Right atrium auricular region (tissue), 2 donors: ENCODE results near the gene PIP4K2C. TPM values are rescaled to one million over a fixed set of nuclear protein-coding genes. Genes with fewer than 3 reads are reported as not detected.

Source experiments
- DNase-seq: peaks from one replicate; pipeline ENCODE4 v3.0.0-alpha.2; 2019; ENCODE audit warnings: low spot score
- H3K27ac ChIP-seq, 2 donors: fragments of 200-600 bp; sonication (generic); 1 replicate in 1 of 2; 2 replicates in 1 of 2; pipeline ENCODE4 v1.5.1; 2016 to 2019
- H3K27me3 ChIP-seq, 2 donors: fragments of 200-600 bp; sonication (generic); one replicate each; pipeline versions ENCODE4 v1.5.1 to v1.6.0; 2017 to 2019
- H3K36me3 ChIP-seq: fragments of 200-600 bp; sonication (generic); one replicate; pipeline ENCODE4 v1.5.1; 2016
- H3K4me1 ChIP-seq, 2 donors: fragments of 200-600 bp; sonication (generic); one replicate each; pipeline versions ENCODE4 v1.5.1 to v1.6.0; 2017 to 2019
- H3K4me3 ChIP-seq, 2 donors: fragments of 200-600 bp; sonication (generic); 1 replicate in 1 of 2; 2 replicates in 1 of 2; pipeline ENCODE4 v1.5.1; 2017 to 2019; ENCODE audit warnings: mild to moderate bottlenecking in 1 of 2, moderate library complexity in 1 of 2
- H3K9me3 ChIP-seq, 2 donors: fragments of 200-600 bp; sonication (generic); one replicate each; pipeline ENCODE4 v1.5.1; 2019
- total RNA-seq, 2 donors: library from RNA; depleted of rRNA; stranded (reverse); fragments of >200 nt; gene quantifications; one replicate each; pipeline ENCODE4 v1.1.0, GENCODE V29; 2016
- TF ChIP-seq, protein P1 (sequence below), 2 donors: fragments of 200-600 bp; sonication (generic); IDR thresholded peaks; one replicate each; pipeline ENCODE4 v1.5.1; 2019; ENCODE audit warnings: antibody characterized with exemption in 2 of 2

Gene PIP4K2C
- total RNA-seq, 2 donors from 2014 or later = 22.1 to 25.2 TPM

DNA sequence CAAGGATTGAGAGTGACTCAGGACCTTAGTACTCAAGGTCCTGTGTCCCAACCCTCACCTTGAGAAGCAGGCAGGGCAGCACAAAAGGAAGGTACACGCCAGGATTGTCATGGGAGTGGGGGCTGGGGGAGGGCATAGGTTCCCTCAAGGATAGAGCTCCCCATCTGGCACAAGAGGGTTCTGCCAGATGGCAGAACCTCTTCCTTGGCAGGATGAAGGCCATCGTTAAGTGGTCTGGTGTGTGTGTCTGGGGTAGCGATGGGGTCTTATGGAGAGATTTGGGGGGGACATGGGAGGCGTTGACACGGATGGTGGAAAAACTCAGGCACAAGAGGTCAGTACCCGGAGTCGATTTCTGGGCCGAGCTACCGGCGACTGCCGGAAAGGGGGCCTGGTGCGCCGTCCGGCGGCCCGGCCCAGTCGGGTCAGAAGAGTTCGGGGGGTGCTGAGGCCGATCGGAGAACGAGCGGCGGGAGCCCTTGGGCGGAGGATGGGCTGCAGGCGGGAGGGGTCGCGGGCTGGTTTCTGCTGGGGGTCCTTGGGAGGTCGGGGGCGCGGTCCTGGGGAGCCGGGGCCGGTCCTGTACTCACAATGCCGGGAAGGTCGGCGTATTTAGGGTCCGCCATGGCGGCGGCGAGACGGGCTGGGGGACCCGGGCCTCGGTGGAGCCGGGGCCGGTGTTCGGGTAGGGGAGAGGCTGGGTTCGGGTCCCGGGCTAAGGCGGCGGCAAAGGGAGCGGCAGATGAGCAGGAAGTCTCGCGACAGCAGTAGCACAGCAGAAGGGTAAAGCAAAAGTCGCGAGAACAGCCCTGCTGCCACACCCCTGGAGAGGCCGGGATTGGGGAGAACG lies 44.3 kb upstream of the PIP4K2C start, which contains the start of gene DCTN2:
Gene DCTN2 (minus strand): TSS at position 755 of the 850 bp plus-strand sequence. CDS start 129 bp downstream, at position 626.
- peak; percentile 98 for DNase-seq
- Histone ChIP-seq H3K27ac (peak within 1 kb of the TSS; percentile 89 to 97), H3K9me3 (no peaks in the 10 kb centered on the region), H3K4me1 (peaks cover 0 to 40% of the 10 kb centered on the region in 2 donors), H3K27me3 (peaks cover 3 to 17% of the 10 kb centered on the region in 2 donors), H3K36me3 (peaks cover 4% of the 10 kb centered on the region), H3K4me3 (peak within 1 kb of the TSS; percentile 98 to 100)
- TF ChIP-seq, protein P1, sequence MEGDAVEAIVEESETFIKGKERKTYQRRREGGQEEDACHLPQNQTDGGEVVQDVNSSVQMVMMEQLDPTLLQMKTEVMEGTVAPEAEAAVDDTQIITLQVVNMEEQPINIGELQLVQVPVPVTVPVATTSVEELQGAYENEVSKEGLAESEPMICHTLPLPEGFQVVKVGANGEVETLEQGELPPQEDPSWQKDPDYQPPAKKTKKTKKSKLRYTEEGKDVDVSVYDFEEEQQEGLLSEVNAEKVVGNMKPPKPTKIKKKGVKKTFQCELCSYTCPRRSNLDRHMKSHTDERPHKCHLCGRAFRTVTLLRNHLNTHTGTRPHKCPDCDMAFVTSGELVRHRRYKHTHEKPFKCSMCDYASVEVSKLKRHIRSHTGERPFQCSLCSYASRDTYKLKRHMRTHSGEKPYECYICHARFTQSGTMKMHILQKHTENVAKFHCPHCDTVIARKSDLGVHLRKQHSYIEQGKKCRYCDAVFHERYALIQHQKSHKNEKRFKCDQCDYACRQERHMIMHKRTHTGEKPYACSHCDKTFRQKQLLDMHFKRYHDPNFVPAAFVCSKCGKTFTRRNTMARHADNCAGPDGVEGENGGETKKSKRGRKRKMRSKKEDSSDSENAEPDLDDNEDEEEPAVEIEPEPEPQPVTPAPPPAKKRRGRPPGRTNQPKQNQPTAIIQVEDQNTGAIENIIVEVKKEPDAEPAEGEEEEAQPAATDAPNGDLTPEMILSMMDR (IDR thresholded peaks at IDR 0.05) = peak in 1 of 2 donors; percentile 16

- Histone ChIP-seq H3K4me3 (peak overlapping the region; percentile 98 to 100), H3K36me3 (no peaks in the 10 kb centered on the region), H3K27me3 (peaks cover 3 to 17% of the 10 kb centered on the region in 2 donors), H3K4me1 (peaks cover 0 to 40% of the 10 kb centered on the region in 2 donors), H3K27ac (peak overlapping the region; percentile 89 to 97), H3K9me3 (no peaks in the 10 kb centered on the region)
- TF ChIP-seq, protein P1 (IDR thresholded peaks at IDR 0.05) = no peak
- no peak for DNase-seq
Observed at GRCh38 chr12:57547288-57548012, 43.5 kb upstream of the PIP4K2C start.

DNA sequence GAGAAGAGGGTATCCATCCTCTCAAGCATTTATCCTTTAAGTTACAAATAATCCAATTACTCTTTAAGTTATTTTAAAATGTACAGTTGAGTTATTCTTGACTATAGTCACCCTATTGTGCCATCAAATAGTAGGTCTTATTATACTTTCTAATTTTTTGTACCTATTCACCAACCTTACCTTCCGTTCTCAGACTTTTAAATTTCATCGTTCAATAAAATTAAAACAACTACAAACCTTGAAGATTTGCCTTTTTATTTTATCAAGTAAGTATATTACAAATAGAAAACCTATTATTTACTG lies 43.0 kb upstream of the PIP4K2C start:
- no peak for DNase-seq
- peaks cover 0 to 40% of the 10 kb centered on the region in 2 donors for H3K4me1 ChIP-seq
- TF ChIP-seq, protein P1 (IDR thresholded peaks at IDR 0.05) = no peak

DNA sequence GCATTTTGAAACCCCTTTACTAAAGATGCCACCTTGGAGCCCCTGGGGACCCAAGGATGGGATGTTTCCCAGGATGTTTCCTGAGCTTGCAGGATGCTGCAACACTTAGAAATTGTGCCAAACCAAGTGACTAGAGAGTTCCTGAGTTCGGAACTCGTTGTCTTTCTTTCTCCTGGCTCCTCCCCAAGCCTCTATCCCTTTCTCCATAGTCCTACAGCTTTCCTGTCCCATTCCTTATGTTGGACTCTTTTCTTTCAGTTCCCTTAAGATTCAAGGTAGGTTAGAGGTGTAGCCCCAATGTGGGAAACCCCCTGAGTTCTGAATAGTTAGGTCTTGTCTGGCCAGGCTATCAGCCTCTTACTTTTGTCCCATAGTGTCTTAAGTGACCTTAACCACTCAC lies 42.5 kb upstream of the PIP4K2C start:
- Histone ChIP-seq H3K9me3 (no peaks in the 10 kb centered on the region), H3K4me1 (peaks cover 0 to 37% of the 10 kb centered on the region in 2 donors), H3K27me3 (peaks cover 3 to 17% of the 10 kb centered on the region in 2 donors), H3K27ac (no peak overlapping the region), H3K4me3 (no peak overlapping the region), H3K36me3 (no peaks in the 10 kb centered on the region)
- TF ChIP-seq, protein P1 (IDR thresholded peaks at IDR 0.05) = no peak
- no peak for DNase-seq

More for the DNA sequence above, 43.0 kb upstream of the PIP4K2C start:
- Histone ChIP-seq H3K4me3 (no peak overlapping the region), H3K36me3 (no peaks in the 10 kb centered on the region), H3K9me3 (no peaks in the 10 kb centered on the region), H3K27ac (no peak overlapping the region), H3K27me3 (peaks cover 3 to 17% of the 10 kb centered on the region in 2 donors)

GRCh38 chr12:57549203-57549908 lies 41.6 kb upstream of the PIP4K2C start:
- H3K27me3 ChIP-seq = peaks cover 3 to 17% of the 10 kb centered on the region in 2 donors
- no peak for DNase-seq
- TF ChIP-seq, protein P1 (IDR thresholded peaks at IDR 0.05) = no peak
- peak overlapping the region; percentile 18 to 45 for H3K4me3 ChIP-seq
- peaks cover 0 to 31% of the 10 kb centered on the region in 2 donors for H3K4me1 ChIP-seq
- no peaks in the 10 kb centered on the region for H3K36me3 ChIP-seq
- no peaks in the 10 kb centered on the region for H3K9me3 ChIP-seq
- H3K27ac ChIP-seq = no peak overlapping the region
